ENCODE data around the gene SYNGAP1. TPM values are rescaled to one million over a fixed set of nuclear protein-coding genes. Genes with fewer than 3 reads are reported as not detected.

SYNGAP1 gene
- total RNA-seq, 2 experiments from 2014 or later = 26.4 to 29.3 TPM

DNA sequence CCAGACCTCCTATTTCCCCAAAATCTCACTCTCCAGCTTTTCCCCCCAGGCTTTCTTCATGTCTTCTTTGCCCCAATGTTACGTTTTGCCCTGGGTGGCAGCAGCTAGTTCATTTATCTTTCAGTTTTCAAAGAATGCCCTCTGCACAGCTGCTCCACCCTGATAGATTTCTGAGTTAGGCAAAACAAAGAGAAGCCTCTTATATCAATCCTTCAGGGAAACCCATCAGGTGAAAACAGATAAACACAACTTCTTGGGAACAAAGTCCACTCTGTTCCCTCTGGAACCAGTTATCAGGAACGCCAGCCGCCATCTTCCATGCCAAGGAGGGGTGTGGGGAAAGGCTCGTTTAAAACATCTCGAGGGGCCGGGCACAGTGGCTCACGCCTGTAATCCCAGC is 68.5 kb downstream of the SYNGAP1 start:
- Mint-ChIP-seq H3K4me1 (no peaks in the 10 kb centered on the region), H3K27me3 (peaks cover 3% of the 10 kb centered on the region), H3K9me3 (no peaks in the 10 kb centered on the region), H3K4me3 (no peak overlapping the region), H3K36me3 (no peaks in the 10 kb centered on the region), H3K27ac (no peak overlapping the region)
- no peak for DNase-seq

DNA sequence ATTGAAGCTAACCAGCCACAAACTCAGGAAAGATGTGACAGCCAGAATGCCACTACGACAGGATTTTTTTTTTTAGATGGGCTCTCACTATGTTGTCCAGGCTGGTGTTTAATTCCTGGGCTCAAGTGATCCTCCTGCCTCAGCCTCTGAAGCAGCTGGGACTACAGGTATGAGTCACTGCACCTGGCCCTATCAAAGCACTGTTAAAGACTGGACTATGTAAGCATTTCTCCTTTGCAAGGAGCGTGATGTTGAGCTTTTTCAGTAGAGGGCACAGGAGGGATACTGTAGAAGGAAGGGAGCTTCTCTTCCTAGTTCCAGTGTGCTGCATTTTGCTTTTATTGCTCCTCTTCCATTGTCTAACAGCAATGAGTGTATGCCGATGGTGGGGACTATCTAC is 70.3 kb downstream of the SYNGAP1 start:
- Mint-ChIP-seq H3K27me3 (peaks cover 3% of the 10 kb centered on the region), H3K9me3 (no peaks in the 10 kb centered on the region), H3K4me3 (no peak overlapping the region), H3K27ac (no peak overlapping the region), H3K4me1 (no peaks in the 10 kb centered on the region), H3K36me3 (no peaks in the 10 kb centered on the region)
- DNase-seq = no peak

GRCh38 chr6:33490621-33491020 is 70.8 kb downstream of the SYNGAP1 start:
- Mint-ChIP-seq H3K27me3 (peaks cover 3% of the 10 kb centered on the region), H3K4me1 (no peaks in the 10 kb centered on the region), H3K4me3 (no peak overlapping the region), H3K36me3 (no peaks in the 10 kb centered on the region), H3K27ac (no peak overlapping the region), H3K9me3 (no peaks in the 10 kb centered on the region)
- no peak for DNase-seq

- Mint-ChIP-seq H3K27ac (no peak overlapping the region), H3K9me3 (no peaks in the 10 kb centered on the region), H3K4me1 (no peaks in the 10 kb centered on the region), H3K27me3 (peaks cover 3% of the 10 kb centered on the region), H3K36me3 (no peaks in the 10 kb centered on the region), H3K4me3 (no peak overlapping the region)
- no peak for DNase-seq
Measured at GRCh38 chr6:33492093-33492492, 72.2 kb downstream of the SYNGAP1 start.

DNA sequence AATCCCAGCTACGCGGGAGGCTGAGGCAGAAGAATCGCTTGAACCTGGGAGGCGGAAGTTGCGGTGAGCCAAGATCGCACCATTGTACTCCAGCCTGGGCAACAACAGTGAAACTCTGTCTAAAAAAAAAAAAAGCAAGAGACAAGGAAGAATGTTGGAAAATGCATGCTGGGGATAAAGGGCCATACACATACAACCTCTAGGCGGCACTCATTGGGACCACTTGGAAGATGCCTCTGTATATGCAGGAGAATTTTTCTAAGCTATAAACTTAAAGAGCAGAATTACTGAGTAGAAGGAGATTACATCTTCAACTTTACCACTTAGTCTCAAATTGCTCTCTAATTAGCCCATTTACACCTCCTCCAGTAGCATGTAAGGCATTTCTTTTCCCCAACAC is 77.3 kb downstream of the SYNGAP1 start:
- Mint-ChIP-seq H3K27ac (no peak overlapping the region), H3K27me3 (no peaks in the 10 kb centered on the region), H3K4me1 (no peaks in the 10 kb centered on the region), H3K9me3 (no peaks in the 10 kb centered on the region), H3K4me3 (no peak overlapping the region), H3K36me3 (no peaks in the 10 kb centered on the region)
- DNase-seq = no peak

GRCh38 chr6:33502486-33502885 is 82.6 kb downstream of the SYNGAP1 start:
- peaks cover 2% of the 10 kb centered on the region for H3K9me3 Mint-ChIP-seq
- H3K4me3 Mint-ChIP-seq = no peak overlapping the region
- no peaks in the 10 kb centered on the region for H3K4me1 Mint-ChIP-seq
- H3K27ac Mint-ChIP-seq = no peak overlapping the region
- no peak for DNase-seq
- H3K36me3 Mint-ChIP-seq = no peaks in the 10 kb centered on the region
- H3K27me3 Mint-ChIP-seq = no peaks in the 10 kb centered on the region

DNA sequence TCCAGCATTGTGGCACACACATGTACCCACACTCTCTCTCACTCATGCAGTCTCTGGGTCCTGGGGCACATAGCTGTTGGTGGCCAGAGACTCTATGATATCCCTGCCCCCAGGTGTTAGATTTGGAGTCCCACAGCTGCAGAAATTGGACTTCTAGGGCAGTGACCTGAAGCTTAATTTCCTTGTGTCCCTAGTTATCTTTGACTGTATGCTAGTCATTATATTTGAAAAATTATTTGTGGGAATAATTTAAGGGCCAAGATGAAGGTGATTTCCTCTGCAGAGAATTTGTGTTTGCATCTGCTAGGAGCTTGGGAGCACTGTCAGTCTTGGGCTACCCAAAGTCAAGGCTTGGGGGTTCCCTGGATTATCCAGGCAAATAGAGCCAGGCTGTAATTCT is 84.6 kb downstream of the SYNGAP1 start:
- DNase-seq = no peak
- Mint-ChIP-seq H3K27ac (no peak overlapping the region), H3K4me1 (no peaks in the 10 kb centered on the region), H3K27me3 (peaks cover 7% of the 10 kb centered on the region), H3K9me3 (peaks cover 2% of the 10 kb centered on the region), H3K4me3 (no peak overlapping the region), H3K36me3 (no peaks in the 10 kb centered on the region)

Other genes starting within 250 kb of the SYNGAP1 start
- gene COL11A2, start 227.6 kb upstream of the SYNGAP1 start, total RNA-seq = 1 to 10 TPM; 1.0 to 1.1 TPM
- gene RXRB, start 219.4 kb upstream of the SYNGAP1 start, total RNA-seq = 10 to 100 TPM; 40.4 to 42.1 TPM
- 10 to 100 TPM; 51.0 to 55.6 TPM for gene SLC39A7, start 219.2 kb upstream of the SYNGAP1 start, total RNA-seq
- gene HSD17B8, start 215.4 kb upstream of the SYNGAP1 start, total RNA-seq = 10 to 100 TPM; 31.1 to 32.6 TPM
- 10 to 100 TPM; 35.3 to 35.8 TPM for gene RING1, start 211.6 kb upstream of the SYNGAP1 start, total RNA-seq
- 10 to 100 TPM; 43.4 to 44.6 TPM for gene VPS52, start 148.2 kb upstream of the SYNGAP1 start, total RNA-seq
- 1,000 to 10,000 TPM; 3,940 to 3,999 TPM for gene RPS18, start 148.0 kb upstream of the SYNGAP1 start, total RNA-seq
- 1 to 10 TPM; 1.8 to 2.1 TPM for gene B3GALT4, start 142.9 kb upstream of the SYNGAP1 start, total RNA-seq
- gene WDR46, start 130.8 kb upstream of the SYNGAP1 start, total RNA-seq = 100 to 1,000 TPM; 105 to 107 TPM
- 100 to 1,000 TPM; 106 to 107 TPM for gene PFDN6, start 130.5 kb upstream of the SYNGAP1 start, total RNA-seq
- 10 to 100 TPM; 15.0 to 17.7 TPM for gene RGL2, start 121.1 kb upstream of the SYNGAP1 start, total RNA-seq
- gene TAPBP, start 106.0 kb upstream of the SYNGAP1 start, total RNA-seq = 100 to 1,000 TPM; 201 to 204 TPM
- 1 to 10 TPM; 4.5 to 4.6 TPM for gene ZBTB22, start 102.3 kb upstream of the SYNGAP1 start, total RNA-seq
- 10 to 100 TPM; 84.8 to 94.3 TPM for gene DAXX, start 97.1 kb upstream of the SYNGAP1 start, total RNA-seq
- 10 to 100 TPM; 74.1 to 76.9 TPM for gene KIFC1, start 28.2 kb upstream of the SYNGAP1 start, total RNA-seq
- gene PHF1, start 9.1 kb upstream of the SYNGAP1 start, total RNA-seq = 10 to 100 TPM; 23.5 to 26.0 TPM
- gene CUTA, start 2.0 kb upstream of the SYNGAP1 start, total RNA-seq = 100 to 1,000 TPM; 125 to 126 TPM
- gene ZBTB9, start 34.5 kb downstream of the SYNGAP1 start, total RNA-seq = 10 to 100 TPM; 11.3 to 11.7 TPM
- gene BAK1, start 160.2 kb downstream of the SYNGAP1 start, total RNA-seq = 10 to 100 TPM; 32.0 to 34.3 TPM
- gene ITPR3, start 201.3 kb downstream of the SYNGAP1 start, total RNA-seq = 10 to 100 TPM; 35.5 to 36.6 TPM